Left ventricle myocardium inferior (tissue), 1 donor: Measurements from ENCODE around the gene B3GNT2. TPM values are rescaled to one million over a fixed set of nuclear protein-coding genes. Genes with fewer than 3 reads are reported as not detected.
A peak's percentile ranks its signal among the peaks of the same experiment; 100 is the strongest.

Experiments used
- DNase-seq: peaks from one replicate; pipeline ENCODE4 v3.0.0-alpha.2; 2020
- H3K27ac ChIP-seq: fragments of 200-600 bp; replicated peaks from 2 replicates; pipeline ENCODE4 v1.8.0; 2021
- H3K27me3 ChIP-seq: fragments of 200-600 bp; 2 replicates; pipeline ENCODE4 v1.8.0; 2021; ENCODE audit warnings: low read depth
- H3K36me3 ChIP-seq: fragments of 200-600 bp; 2 replicates; pipeline ENCODE4 v1.8.0; 2021
- H3K4me1 ChIP-seq: fragments of 200-600 bp; 2 replicates; pipeline ENCODE4 v1.8.0; 2021
- H3K4me3 ChIP-seq: fragments of 200-600 bp; 2 replicates; pipeline ENCODE4 v1.8.0; 2021; ENCODE audit warnings: mild to moderate bottlenecking, moderate library complexity
- H3K9me3 ChIP-seq: fragments of 200-600 bp; replicated peaks from 2 replicates; pipeline ENCODE4 v1.8.0; 2021
- intact Hi-C: fragments of 100-400 bp; cut with micrococcal nuclease; formaldehyde crosslinking; loops from one replicate; pipeline ENCODE4 v1.11.0; 2022
- microRNA-seq: library from miRNA; unstranded; fragments of <30 nt; microRNA quantifications from one replicate; pipeline ENCODE4 v1.2.0, GENCODE V29; 2020
- total RNA-seq: library from RNA; stranded (reverse); fragmentation: NEBNext Ultra II Directional; extraction: Animal tissue kit (Norgen Biotek cat#: 25700); gene quantifications from one replicate; pipeline ENCODE4 v1.2.1, GENCODE V29; 2021
- TF ChIP-seq, protein P1 (sequence below): fragments of 200-600 bp; IDR thresholded peaks from 2 replicates; pipeline ENCODE4 v1.8.0; 2021; ENCODE audit warnings: antibody characterized with exemption, mild to moderate bottlenecking, borderline replicate concordance
- donor health status: DM: no; HTN: yes; CAD: no; lungs with severe emphysema.

Gene B3GNT2
- total RNA-seq, 1 donor from 2014 or later: 16.8 TPM

DNA sequence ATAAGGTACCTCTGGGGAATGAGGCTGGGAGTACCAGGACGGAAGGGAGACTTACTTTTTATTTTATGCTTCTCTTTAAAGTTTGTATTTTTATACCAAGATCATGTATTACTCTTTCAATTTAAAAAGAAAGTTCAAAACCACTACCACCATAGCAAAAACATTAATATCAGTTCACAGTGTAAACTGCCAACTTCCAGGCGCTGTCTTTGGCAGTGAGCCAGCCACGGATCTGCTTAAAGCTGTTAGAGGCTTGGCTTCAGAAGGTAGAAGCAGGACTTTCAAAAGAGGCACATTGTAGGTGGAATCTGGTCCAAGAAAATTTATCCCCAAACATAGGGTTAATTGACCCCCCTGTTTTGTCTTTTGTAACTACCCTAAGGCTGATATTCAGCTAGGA lies 74.8 kb downstream of the B3GNT2 start:
- H3K4me3 ChIP-seq: no peak overlapping the region
- DNase-seq: peak; percentile 63
- H3K36me3 ChIP-seq: no peaks in the 10 kb centered on the region
- H3K9me3 ChIP-seq: no peaks in the 10 kb centered on the region
- peaks cover 6% of the 10 kb centered on the region for H3K4me1 ChIP-seq
- TF ChIP-seq, protein P1, sequence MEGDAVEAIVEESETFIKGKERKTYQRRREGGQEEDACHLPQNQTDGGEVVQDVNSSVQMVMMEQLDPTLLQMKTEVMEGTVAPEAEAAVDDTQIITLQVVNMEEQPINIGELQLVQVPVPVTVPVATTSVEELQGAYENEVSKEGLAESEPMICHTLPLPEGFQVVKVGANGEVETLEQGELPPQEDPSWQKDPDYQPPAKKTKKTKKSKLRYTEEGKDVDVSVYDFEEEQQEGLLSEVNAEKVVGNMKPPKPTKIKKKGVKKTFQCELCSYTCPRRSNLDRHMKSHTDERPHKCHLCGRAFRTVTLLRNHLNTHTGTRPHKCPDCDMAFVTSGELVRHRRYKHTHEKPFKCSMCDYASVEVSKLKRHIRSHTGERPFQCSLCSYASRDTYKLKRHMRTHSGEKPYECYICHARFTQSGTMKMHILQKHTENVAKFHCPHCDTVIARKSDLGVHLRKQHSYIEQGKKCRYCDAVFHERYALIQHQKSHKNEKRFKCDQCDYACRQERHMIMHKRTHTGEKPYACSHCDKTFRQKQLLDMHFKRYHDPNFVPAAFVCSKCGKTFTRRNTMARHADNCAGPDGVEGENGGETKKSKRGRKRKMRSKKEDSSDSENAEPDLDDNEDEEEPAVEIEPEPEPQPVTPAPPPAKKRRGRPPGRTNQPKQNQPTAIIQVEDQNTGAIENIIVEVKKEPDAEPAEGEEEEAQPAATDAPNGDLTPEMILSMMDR: no peak
- no peak overlapping the region for H3K27ac ChIP-seq
- intact Hi-C loops: no loop called here
- H3K27me3 ChIP-seq: no peaks in the 10 kb centered on the region

Small RNA genes within 50 kb of the gene (microRNA-seq; reads per million reads assigned to microRNA genes)
- gene MIR5192: not detected
